WTC11 (cell line): ENCODE measurements around the gene SLC25A12. TPM values are rescaled to one million over a fixed set of nuclear protein-coding genes. Genes with fewer than 3 reads are reported as not detected.

Experiments used
- ATAC-seq: fragments of 200-7000 bp; cut with Tn5 transposase; 2 replicates; pipeline ENCODE4 v1.10.0; 2021; ENCODE audit warnings: mild to moderate bottlenecking, moderate library complexity
- CTCF ChIA-PET: fragments of 300-600 bp; sonication (Branson Sonifier 250); formaldehyde crosslinking; loops from one replicate; lab custom pipeline; 2021; ENCODE audit warnings: antibody characterized with exemption; lab: Charles Lee
- POLR2A ChIA-PET: fragments of 350-600 bp; sonication (Branson Sonifier 250); formaldehyde crosslinking; loops from one replicate; lab custom pipeline; 2021; ENCODE audit warnings: antibody characterized with exemption; lab: Charles Lee
- DNase-seq: peaks from one replicate; pipeline ENCODE4 v3.0.0; 2021; ENCODE audit warnings: low spot score
- H3K27ac Mint-ChIP-seq: 2 replicates; pipeline ENCODE4 v1.8.0; 2021; ENCODE audit warnings: mixed read lengths
- H3K27me3 Mint-ChIP-seq: 2 replicates; pipeline ENCODE4 v1.8.0; 2021; ENCODE audit warnings: low read depth, mild to moderate bottlenecking, moderate library complexity, mixed read lengths
- H3K36me3 Mint-ChIP-seq: 2 replicates; pipeline ENCODE4 v1.8.0; 2021; ENCODE audit warnings: mixed read lengths
- H3K4me1 Mint-ChIP-seq: 2 replicates; pipeline ENCODE4 v1.8.0; 2022; ENCODE audit warnings: mixed read lengths
- H3K4me3 Mint-ChIP-seq: 2 replicates; pipeline ENCODE4 v1.8.0; 2021; ENCODE audit warnings: mild to moderate bottlenecking, moderate library complexity, mixed read lengths
- H3K9me3 Mint-ChIP-seq: 2 replicates; pipeline ENCODE4 v1.8.0; 2021; ENCODE audit warnings: mixed read lengths
- CBFB ChIP-seq: sonication (generic); formaldehyde crosslinking; IDR thresholded peaks from 2 replicates; pipeline ENCODE4 v1.8.1; 2022; ENCODE audit warnings: mild to moderate bottlenecking, low read depth, missing genetic modification reagents
- CREM ChIP-seq: sonication (generic); formaldehyde crosslinking; IDR thresholded peaks from 2 replicates; pipeline ENCODE4 v1.8.1; 2022; ENCODE audit warnings: mild to moderate bottlenecking, missing genetic modification reagents, moderate library complexity
- FOXJ3 ChIP-seq: sonication (generic); formaldehyde crosslinking; IDR thresholded peaks from 2 replicates; pipeline ENCODE4 v1.9.0; 2021; ENCODE audit warnings: missing genetic modification reagents, mild to moderate bottlenecking, borderline replicate concordance
- IRF2 ChIP-seq: sonication (generic); formaldehyde crosslinking; IDR thresholded peaks from 2 replicates; pipeline ENCODE4 v1.8.0; 2022; ENCODE audit warnings: low read depth, missing genetic modification reagents, borderline replicate concordance
- NFATC4 ChIP-seq: fragments of 250-450 bp; sonication (Bioruptor Pico); IDR thresholded peaks from 2 replicates; pipeline ENCODE4 v1.9.0; 2021; ENCODE audit warnings: mild to moderate bottlenecking
- NFYB ChIP-seq: sonication (generic); formaldehyde crosslinking; conservative IDR thresholded peaks from 2 replicates; pipeline ENCODE4 v1.8.0; 2022; ENCODE audit warnings: low read depth, missing genetic modification reagents
- NR1H2 ChIP-seq: sonication (generic); formaldehyde crosslinking; IDR thresholded peaks from 2 replicates; pipeline ENCODE4 v1.9.0; 2021; ENCODE audit warnings: mild to moderate bottlenecking, moderate library complexity, missing genetic modification reagents
- NR2C2 ChIP-seq: sonication (generic); formaldehyde crosslinking; IDR thresholded peaks from 2 replicates; pipeline ENCODE4 v1.8.0; 2022; ENCODE audit warnings: mild to moderate bottlenecking, missing genetic modification reagents
- OVOL2 ChIP-seq: fragments of 250-450 bp; sonication (Bioruptor Pico); IDR thresholded peaks from 2 replicates; pipeline ENCODE4 v1.9.0; 2021; ENCODE audit warnings: mild to moderate bottlenecking, borderline replicate concordance
- SMAD3 ChIP-seq: sonication (generic); formaldehyde crosslinking; IDR thresholded peaks from 2 replicates; pipeline ENCODE4 v1.8.0; 2022; ENCODE audit warnings: missing genetic modification reagents, mild to moderate bottlenecking, borderline replicate concordance
- ZNF416 ChIP-seq: fragments of 250-450 bp; sonication (Bioruptor Pico); IDR thresholded peaks from 2 replicates; pipeline ENCODE4 v1.9.0; 2021; ENCODE audit warnings: mild to moderate bottlenecking, inconsistent platforms
- ZSCAN18 ChIP-seq: fragments of 250-450 bp; sonication (Bioruptor Pico); IDR thresholded peaks from 2 replicates; pipeline ENCODE4 v2.1.2; 2022; ENCODE audit warnings: mild to moderate bottlenecking, moderate library complexity
- total RNA-seq: library from RNA; stranded (reverse); gene quantifications from 3 replicates; pipeline ENCODE4 v1.2.3, GENCODE V29; 2021
- TF ChIP-seq, protein P1 (sequence below): sonication (generic); formaldehyde crosslinking; IDR thresholded peaks from 2 replicates; pipeline ENCODE4 v1.8.0; 2022; ENCODE audit warnings: mild to moderate bottlenecking, missing genetic modification reagents
- TF ChIP-seq, protein P2 (sequence below): sonication (generic); formaldehyde crosslinking; IDR thresholded peaks from 2 replicates; pipeline ENCODE4 v1.8.1; 2022; ENCODE audit warnings: mild to moderate bottlenecking, moderate library complexity, missing genetic modification reagents
- TF ChIP-seq, protein P3 (sequence below): sonication (generic); formaldehyde crosslinking; IDR thresholded peaks from 2 replicates; pipeline ENCODE4 v1.8.0; 2022; ENCODE audit warnings: mild to moderate bottlenecking, missing genetic modification reagents
- TF ChIP-seq, protein P4 (sequence below): sonication (generic); formaldehyde crosslinking; IDR thresholded peaks from 2 replicates; pipeline ENCODE4 v1.8.1; 2022; ENCODE audit warnings: missing genetic modification reagents, borderline replicate concordance
- TF ChIP-seq, protein P5 (sequence below): sonication (generic); formaldehyde crosslinking; conservative IDR thresholded peaks from 2 replicates; pipeline ENCODE4 v1.8.1; 2023; ENCODE audit warnings: mild to moderate bottlenecking, low read depth, missing genetic modification reagents, moderate library complexity

The SLC25A12 gene
- total RNA-seq, 1 experiment from 2014 or later, result 9.0 TPM

- TF ChIP-seq, protein P1, sequence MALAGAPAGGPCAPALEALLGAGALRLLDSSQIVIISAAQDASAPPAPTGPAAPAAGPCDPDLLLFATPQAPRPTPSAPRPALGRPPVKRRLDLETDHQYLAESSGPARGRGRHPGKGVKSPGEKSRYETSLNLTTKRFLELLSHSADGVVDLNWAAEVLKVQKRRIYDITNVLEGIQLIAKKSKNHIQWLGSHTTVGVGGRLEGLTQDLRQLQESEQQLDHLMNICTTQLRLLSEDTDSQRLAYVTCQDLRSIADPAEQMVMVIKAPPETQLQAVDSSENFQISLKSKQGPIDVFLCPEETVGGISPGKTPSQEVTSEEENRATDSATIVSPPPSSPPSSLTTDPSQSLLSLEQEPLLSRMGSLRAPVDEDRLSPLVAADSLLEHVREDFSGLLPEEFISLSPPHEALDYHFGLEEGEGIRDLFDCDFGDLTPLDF, result no peak
Observed at GRCh38 chr2:171742760-171743159, 151.3 kb downstream of the SLC25A12 start (continued).

DNA sequence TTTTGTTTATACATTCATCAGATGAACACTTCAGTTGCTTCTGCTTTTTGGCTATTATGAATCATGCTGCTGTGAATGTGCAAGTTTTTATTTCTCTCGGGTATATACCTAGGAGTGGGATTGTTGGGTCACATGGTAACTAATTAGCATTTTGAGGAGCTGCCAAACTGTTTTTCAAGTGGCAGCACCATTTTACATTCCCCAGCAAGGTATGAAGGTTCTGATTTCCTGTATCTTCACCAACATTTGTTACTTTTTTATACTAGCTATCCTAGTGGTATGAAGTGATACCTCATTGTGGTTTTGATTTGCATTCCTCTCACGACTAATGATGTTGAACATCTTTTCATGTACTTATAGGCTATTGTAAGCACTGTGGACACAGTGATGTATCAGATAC is 152.9 kb downstream of the SLC25A12 start:
- H3K9me3 Mint-ChIP-seq, result 0 out of 2 replicates have a peak, but pooled peaks cover 3% of the 10 kb centered on the region
- DNase-seq, result no peak
- H3K36me3 Mint-ChIP-seq, result peaks cover 39% of the 10 kb centered on the region
- no peak overlapping the region for H3K27ac Mint-ChIP-seq
- H3K4me3 Mint-ChIP-seq, result no peak overlapping the region
- POLR2A ChIA-PET, result no interaction called here
- no peak for ATAC-seq
- no peaks in the 10 kb centered on the region for H3K4me1 Mint-ChIP-seq
- H3K27me3 Mint-ChIP-seq, result no peaks in the 10 kb centered on the region
- CTCF ChIA-PET, result no interaction called here
- no peak for TF ChIP-seq FOXJ3 (CRISPR knock-in tag)
- no peak for TF ChIP-seq CBFB (CRISPR knock-in tag)
- no peak for TF ChIP-seq CREM (CRISPR knock-in tag)
- no peak for TF ChIP-seq ZSCAN18 (CRISPR knock-in tag)
- no peak for TF ChIP-seq NFYB (CRISPR knock-in tag)
- TF ChIP-seq ZNF416 (CRISPR knock-in tag), result no peak
- TF ChIP-seq, protein P2, sequence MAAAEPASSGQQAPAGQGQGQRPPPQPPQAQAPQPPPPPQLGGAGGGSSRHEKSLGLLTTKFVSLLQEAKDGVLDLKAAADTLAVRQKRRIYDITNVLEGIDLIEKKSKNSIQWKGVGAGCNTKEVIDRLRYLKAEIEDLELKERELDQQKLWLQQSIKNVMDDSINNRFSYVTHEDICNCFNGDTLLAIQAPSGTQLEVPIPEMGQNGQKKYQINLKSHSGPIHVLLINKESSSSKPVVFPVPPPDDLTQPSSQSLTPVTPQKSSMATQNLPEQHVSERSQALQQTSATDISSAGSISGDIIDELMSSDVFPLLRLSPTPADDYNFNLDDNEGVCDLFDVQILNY (CRISPR knock-in tag), result no peak
- no peak for TF ChIP-seq NFATC4 (CRISPR knock-in tag)
- no peak for TF ChIP-seq SMAD3 (CRISPR knock-in tag)
- TF ChIP-seq, protein P3, sequence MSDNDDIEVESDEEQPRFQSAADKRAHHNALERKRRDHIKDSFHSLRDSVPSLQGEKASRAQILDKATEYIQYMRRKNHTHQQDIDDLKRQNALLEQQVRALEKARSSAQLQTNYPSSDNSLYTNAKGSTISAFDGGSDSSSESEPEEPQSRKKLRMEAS (CRISPR knock-in tag), result no peak
- TF ChIP-seq, protein P4, sequence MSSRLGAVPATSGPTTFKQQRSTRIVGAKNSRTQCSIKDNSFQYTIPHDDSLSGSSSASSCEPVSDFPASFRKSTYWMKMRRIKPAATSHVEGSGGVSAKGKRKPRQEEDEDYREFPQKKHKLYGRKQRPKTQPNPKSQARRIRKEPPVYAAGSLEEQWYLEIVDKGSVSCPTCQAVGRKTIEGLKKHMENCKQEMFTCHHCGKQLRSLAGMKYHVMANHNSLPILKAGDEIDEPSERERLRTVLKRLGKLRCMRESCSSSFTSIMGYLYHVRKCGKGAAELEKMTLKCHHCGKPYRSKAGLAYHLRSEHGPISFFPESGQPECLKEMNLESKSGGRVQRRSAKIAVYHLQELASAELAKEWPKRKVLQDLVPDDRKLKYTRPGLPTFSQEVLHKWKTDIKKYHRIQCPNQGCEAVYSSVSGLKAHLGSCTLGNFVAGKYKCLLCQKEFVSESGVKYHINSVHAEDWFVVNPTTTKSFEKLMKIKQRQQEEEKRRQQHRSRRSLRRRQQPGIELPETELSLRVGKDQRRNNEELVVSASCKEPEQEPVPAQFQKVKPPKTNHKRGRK, result no peak
- TF ChIP-seq, protein P5, sequence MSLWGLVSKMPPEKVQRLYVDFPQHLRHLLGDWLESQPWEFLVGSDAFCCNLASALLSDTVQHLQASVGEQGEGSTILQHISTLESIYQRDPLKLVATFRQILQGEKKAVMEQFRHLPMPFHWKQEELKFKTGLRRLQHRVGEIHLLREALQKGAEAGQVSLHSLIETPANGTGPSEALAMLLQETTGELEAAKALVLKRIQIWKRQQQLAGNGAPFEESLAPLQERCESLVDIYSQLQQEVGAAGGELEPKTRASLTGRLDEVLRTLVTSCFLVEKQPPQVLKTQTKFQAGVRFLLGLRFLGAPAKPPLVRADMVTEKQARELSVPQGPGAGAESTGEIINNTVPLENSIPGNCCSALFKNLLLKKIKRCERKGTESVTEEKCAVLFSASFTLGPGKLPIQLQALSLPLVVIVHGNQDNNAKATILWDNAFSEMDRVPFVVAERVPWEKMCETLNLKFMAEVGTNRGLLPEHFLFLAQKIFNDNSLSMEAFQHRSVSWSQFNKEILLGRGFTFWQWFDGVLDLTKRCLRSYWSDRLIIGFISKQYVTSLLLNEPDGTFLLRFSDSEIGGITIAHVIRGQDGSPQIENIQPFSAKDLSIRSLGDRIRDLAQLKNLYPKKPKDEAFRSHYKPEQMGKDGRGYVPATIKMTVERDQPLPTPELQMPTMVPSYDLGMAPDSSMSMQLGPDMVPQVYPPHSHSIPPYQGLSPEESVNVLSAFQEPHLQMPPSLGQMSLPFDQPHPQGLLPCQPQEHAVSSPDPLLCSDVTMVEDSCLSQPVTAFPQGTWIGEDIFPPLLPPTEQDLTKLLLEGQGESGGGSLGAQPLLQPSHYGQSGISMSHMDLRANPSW, result no peak
- TF ChIP-seq IRF2 (CRISPR knock-in tag), result no peak
- no peak for TF ChIP-seq OVOL2 (CRISPR knock-in tag)
- no peak for TF ChIP-seq NR2C2 (CRISPR knock-in tag)
- no peak for TF ChIP-seq NR1H2 (CRISPR knock-in tag)
